Lower lobe of right lung (tissue), 2 donors: ENCODE results near the gene SNN. TPM values are rescaled to one million over a fixed set of nuclear protein-coding genes. Genes with fewer than 3 reads are reported as not detected.

ENCODE experiments used
- ATAC-seq, 2 donors: fragments of 200-7000 bp; cut with Tn5 transposase; one replicate each; pipeline ENCODE4 v1.9.1; 2020 to 2022; ENCODE audit warnings: mild to moderate bottlenecking in 2 of 2, moderate library complexity in 2 of 2
- DNase-seq: peaks from one replicate; pipeline ENCODE4 v3.0.0-alpha.2; 2020
- H3K27ac ChIP-seq: fragments of 200-600 bp; one replicate; pipeline ENCODE4 v1.8.0; 2022
- H3K27me3 ChIP-seq: fragments of 200-600 bp; one replicate; pipeline ENCODE4 v1.8.0; 2022; ENCODE audit warnings: low read depth
- H3K36me3 ChIP-seq: fragments of 200-600 bp; one replicate; pipeline ENCODE4 v1.8.0; 2022; ENCODE audit warnings: mild to moderate bottlenecking
- H3K4me1 ChIP-seq: fragments of 200-600 bp; one replicate; pipeline ENCODE4 v1.8.0; 2022
- H3K4me3 ChIP-seq: fragments of 200-600 bp; one replicate; pipeline ENCODE4 v1.8.0; 2022; ENCODE audit warnings: mild to moderate bottlenecking
- H3K9me3 ChIP-seq: fragments of 200-600 bp; one replicate; pipeline ENCODE4 v1.8.0; 2022
- CTCF ChIP-seq: fragments of 200-600 bp; IDR thresholded peaks from one replicate; pipeline ENCODE4 v1.8.0; 2022; ENCODE audit warnings: antibody characterized with exemption, mild to moderate bottlenecking
- intact Hi-C: fragments of 100-400 bp; cut with DNase I; formaldehyde crosslinking; loops from one replicate; pipeline ENCODE4 v1.11.0; 2022
- total RNA-seq: library from RNA; stranded (reverse); fragmentation: NEBNext Ultra II Directional; extraction: Animal tissue kit (Norgen Biotek cat#: 25700); gene quantifications from one replicate; pipeline ENCODE4 v1.2.1, GENCODE V29; 2021
- donor health status: DM: no; HTN: yes; CAD: no; lungs with severe emphysema.

SNN gene
- total RNA-seq, 1 donor from 2014 or later, result 25.5 TPM

GRCh38 chr16:11624205-11624604 is 44.0 kb upstream of the SNN start:
- TF ChIP-seq CTCF, result no peak
- intact Hi-C loops, result no loop called here

GRCh38 chr16:11624636-11625607 is 43.3 kb upstream of the SNN start:
- Histone ChIP-seq H3K36me3 (no peaks in the 10 kb centered on the region), H3K4me1 (peaks cover 57% of the 10 kb centered on the region), H3K4me3 (no peak overlapping the region), H3K27me3 (no peaks in the 10 kb centered on the region), H3K27ac (peak overlapping the region; percentile 47), H3K9me3 (no peaks in the 10 kb centered on the region)
- peak; percentile 52 for ATAC-seq
- no peak for DNase-seq
- TF ChIP-seq CTCF, result no peak
- intact Hi-C loops, result no loop called here

More at GRCh38 chr16:11624205-11624604, 44.0 kb upstream of the SNN start:
- Histone ChIP-seq H3K4me1 (peaks cover 55% of the 10 kb centered on the region), H3K9me3 (no peaks in the 10 kb centered on the region), H3K27me3 (no peaks in the 10 kb centered on the region), H3K36me3 (no peaks in the 10 kb centered on the region), H3K4me3 (no peak overlapping the region), H3K27ac (peak overlapping the region; percentile 47)
- no peak for DNase-seq
- ATAC-seq, result no peak

GRCh38 chr16:11625769-11626168 is 42.5 kb upstream of the SNN start:
- TF ChIP-seq CTCF, result no peak
- peaks cover 62% of the 10 kb centered on the region for H3K4me1 ChIP-seq

GRCh38 chr16:11626657-11627291 is 41.5 kb upstream of the SNN start:
- Histone ChIP-seq H3K4me3 (no peak overlapping the region), H3K9me3 (no peaks in the 10 kb centered on the region), H3K4me1 (peaks cover 56% of the 10 kb centered on the region), H3K36me3 (no peaks in the 10 kb centered on the region), H3K27me3 (no peaks in the 10 kb centered on the region), H3K27ac (peak overlapping the region; percentile 33)
- ATAC-seq, result no peak
- intact Hi-C loops, result no loop called here
- no peak for TF ChIP-seq CTCF
- no peak for DNase-seq

More at GRCh38 chr16:11625769-11626168, 42.5 kb upstream of the SNN start:
- ATAC-seq, result no peak
- H3K4me3 ChIP-seq, result no peak overlapping the region
- no peaks in the 10 kb centered on the region for H3K36me3 ChIP-seq
- intact Hi-C loops, result no loop called here
- no peak for DNase-seq
- peak overlapping the region; percentile 47 for H3K27ac ChIP-seq
- H3K9me3 ChIP-seq, result no peaks in the 10 kb centered on the region
- H3K27me3 ChIP-seq, result no peaks in the 10 kb centered on the region

- Histone ChIP-seq H3K27me3 (no peaks in the 10 kb centered on the region), H3K4me1 (peaks cover 55% of the 10 kb centered on the region), H3K27ac (peak overlapping the region; percentile 33), H3K36me3 (no peaks in the 10 kb centered on the region), H3K9me3 (no peaks in the 10 kb centered on the region), H3K4me3 (no peak overlapping the region)
- TF ChIP-seq CTCF, result no peak
- ATAC-seq (no peak), DNase-seq (no peak)
- intact Hi-C loops, result no loop called here
These were observed 41.0 kb upstream of the SNN start for GRCh38 chr16:11627292-11627663.
